ENCODE measurements around the gene KCNC2.

The KCNC2 gene

DNA sequence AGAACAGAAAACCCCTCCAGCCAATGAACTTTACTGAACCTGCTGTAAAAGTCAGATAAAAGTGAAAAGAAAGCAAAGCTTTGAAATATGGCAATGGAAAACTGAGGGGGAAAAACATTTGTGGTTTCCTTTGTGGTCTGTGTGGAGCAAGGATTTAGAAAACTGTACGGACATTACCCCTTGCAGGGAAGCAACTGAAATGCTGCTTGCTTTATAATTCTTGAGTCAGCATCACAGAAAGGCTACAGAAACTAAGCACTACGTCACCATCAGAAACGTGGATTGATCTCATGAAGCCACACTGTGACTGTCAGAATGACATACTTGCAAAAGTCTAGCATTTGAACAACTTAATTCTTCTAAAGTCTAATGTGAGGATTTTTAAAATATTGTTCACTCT is 2.4 kb upstream of the KCNC2 start:
- no peak for DNase-seq (ENCODE audit: extremely low spot score)
- TF ChIP-seq, protein P1, sequence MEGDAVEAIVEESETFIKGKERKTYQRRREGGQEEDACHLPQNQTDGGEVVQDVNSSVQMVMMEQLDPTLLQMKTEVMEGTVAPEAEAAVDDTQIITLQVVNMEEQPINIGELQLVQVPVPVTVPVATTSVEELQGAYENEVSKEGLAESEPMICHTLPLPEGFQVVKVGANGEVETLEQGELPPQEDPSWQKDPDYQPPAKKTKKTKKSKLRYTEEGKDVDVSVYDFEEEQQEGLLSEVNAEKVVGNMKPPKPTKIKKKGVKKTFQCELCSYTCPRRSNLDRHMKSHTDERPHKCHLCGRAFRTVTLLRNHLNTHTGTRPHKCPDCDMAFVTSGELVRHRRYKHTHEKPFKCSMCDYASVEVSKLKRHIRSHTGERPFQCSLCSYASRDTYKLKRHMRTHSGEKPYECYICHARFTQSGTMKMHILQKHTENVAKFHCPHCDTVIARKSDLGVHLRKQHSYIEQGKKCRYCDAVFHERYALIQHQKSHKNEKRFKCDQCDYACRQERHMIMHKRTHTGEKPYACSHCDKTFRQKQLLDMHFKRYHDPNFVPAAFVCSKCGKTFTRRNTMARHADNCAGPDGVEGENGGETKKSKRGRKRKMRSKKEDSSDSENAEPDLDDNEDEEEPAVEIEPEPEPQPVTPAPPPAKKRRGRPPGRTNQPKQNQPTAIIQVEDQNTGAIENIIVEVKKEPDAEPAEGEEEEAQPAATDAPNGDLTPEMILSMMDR (IDR thresholded peaks at IDR 0.05; ENCODE audit: control extremely low read depth, extremely low read depth, low read depth, missing control alignments), result no peak
- ChIA-PET CTCF (no interaction called here), POLR2A (no interaction called here)

DNA sequence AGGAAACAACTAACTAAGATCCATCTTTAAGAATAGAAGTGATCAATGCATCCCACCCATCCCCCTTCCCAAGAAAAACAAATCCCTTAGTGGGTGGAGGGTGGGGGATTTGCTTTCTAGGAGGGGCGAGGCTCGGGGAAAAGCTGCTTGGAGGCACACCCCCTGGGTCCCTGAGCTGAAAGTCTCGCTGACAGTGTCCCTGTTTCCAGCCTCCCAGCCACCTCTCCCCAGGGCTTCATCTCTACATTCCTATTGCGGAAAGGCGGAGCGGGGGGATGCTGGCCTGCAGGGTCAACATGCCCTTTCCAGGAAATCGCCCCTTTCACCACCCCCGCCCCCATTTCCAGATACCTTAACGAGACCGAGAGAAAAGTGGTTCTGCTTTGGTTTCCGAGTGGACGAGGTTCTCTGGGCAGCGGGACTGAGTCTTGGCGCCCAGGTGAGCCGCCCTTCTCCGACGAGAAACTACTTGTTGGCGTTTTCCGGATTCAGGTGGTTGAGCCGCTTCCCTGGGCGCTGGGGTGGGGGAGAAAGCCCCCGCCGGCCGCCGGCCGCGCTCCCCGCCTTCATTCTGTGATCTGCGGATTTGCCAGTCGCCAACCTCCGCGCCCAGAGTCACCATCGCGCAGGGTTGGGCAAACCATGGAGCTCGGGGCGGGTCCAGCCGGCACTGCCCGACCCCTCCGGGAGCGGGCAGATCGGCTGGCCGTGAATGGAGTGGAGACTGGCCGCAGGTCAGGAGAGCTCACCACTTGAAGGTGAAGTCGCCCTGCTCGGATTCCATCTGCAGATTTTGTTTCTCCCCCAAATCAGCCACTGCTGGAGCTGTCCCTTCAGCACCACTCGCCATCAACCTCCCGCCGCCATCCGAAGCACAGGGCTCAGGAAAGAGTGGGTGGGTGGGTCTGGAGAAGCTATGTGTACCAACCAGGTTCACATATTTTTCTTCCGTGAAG is 505 bp downstream of the KCNC2 start:
- TF ChIP-seq, protein P1 (IDR thresholded peaks at IDR 0.05; ENCODE audit: control extremely low read depth, extremely low read depth, low read depth, missing control alignments), result no peak
- ChIA-PET POLR2A (no interaction called here), CTCF (no interaction called here)
- peak; percentile 28 for DNase-seq (ENCODE audit: extremely low spot score)

DNA sequence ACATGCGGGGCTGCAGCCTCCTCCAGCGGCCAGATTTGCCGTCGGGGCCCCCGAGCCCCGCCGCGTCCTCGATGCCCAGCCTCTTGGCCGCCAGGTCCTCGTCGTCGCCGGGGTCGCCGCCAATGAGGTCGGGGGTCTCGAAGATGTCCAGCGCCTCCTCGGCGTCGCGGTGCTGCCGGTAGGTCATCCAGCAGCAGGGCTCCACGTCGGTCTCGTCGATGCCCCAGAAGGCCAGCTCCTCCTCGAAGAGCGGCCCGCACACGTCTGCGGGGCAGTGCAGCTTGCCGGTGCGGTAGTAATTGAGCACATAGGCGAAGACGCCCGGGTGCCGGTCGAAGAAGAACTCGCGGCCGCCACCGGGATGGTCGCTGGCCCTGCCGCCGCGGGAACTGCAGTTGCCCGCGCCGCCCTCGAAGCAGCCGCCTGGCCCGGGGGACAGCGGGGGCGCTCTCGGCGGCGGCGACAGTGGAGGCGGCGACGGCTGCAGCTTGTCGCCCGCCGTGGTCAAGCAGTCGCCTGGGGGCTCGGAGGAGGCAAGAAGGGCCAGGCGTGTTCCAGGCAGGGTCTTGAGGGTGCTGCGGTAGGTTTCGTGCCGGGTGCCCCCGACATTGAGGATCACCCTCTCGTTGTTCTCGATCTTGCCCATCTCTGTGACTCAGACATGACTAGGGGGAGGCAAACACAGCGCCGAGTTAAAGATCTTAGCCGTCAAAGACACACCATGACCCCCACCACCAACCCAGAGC is 2.1 kb downstream of the KCNC2 start:
- POLR2A ChIA-PET, result no interaction called here
- TF ChIP-seq, protein P1 (IDR thresholded peaks at IDR 0.05; ENCODE audit: control extremely low read depth, extremely low read depth, low read depth, missing control alignments), result no peak
- DNase-seq (ENCODE audit: extremely low spot score), result no peak
- CTCF ChIA-PET, result no interaction called here

DNA sequence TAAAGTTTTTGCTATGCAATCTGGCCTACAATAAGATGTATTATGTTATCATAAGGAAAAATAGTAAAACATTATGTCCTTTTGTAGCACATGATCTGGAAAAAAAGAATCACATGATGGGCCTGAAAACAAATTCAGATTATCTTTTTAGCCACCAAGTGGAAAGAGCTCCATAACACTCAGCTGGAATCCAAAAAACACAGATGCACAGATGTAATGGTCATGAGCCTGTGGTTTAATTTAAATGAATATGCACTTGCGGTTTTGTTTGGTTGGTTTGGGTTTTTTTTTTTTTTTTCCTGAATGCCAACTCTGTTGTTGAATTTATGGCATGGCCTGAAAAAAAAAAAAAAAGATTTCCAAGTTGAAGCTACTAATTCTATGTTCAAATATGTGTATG is 4.1 kb downstream of the KCNC2 start:
- ChIA-PET CTCF (interaction anchor here (1.0 kb wide), 1 partner anchor 128 kb away, joined by 3 read pairs; no protein-coding TSS in a partner anchor), POLR2A (no interaction called here)
- DNase-seq (ENCODE audit: extremely low spot score), result no peak
- TF ChIP-seq, protein P1 (IDR thresholded peaks at IDR 0.05; ENCODE audit: control extremely low read depth, extremely low read depth, low read depth, missing control alignments), result no peak

DNA sequence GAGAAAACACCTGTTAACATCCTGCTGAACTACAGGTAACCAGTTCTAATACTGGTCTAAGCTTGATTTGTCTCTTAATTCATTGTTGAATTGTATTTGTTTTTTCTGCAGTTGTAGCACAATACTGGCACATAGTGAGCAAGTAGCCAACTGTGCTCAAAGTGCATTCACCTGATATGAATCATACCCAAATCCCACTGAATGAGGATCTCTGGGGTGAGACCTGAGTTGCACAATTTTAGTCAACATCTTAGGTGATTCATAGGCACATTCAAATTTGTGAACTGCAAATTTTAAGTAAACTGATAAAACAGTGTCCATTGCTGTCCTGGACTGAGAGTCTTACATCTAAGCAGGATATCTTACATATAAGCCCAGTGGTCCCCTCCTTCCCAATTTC is 12.8 kb downstream of the KCNC2 start:
- DNase-seq (ENCODE audit: extremely low spot score), result no peak
- TF ChIP-seq, protein P1 (IDR thresholded peaks at IDR 0.05; ENCODE audit: control extremely low read depth, extremely low read depth, low read depth, missing control alignments), result no peak
- POLR2A ChIA-PET, result no interaction called here
- CTCF ChIA-PET, result no interaction called here

DNA sequence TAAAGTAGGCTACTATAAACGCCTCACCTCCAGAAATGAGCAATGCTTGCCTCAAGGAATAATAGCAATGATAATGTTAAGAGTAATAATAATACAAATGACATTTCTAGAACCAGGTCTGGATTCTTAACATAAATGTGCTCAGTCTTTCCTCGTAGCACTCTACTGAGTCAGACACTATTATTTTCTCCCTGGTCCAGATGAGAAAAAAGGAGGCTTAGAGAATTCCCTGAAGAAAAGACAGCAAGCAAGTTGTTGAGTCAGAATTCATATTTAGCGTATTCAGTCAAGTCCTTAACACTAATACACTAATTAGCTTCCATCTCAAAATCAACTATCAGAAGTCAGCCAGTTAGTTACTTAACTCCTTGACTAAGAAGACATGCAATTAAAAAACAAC is 13.2 kb downstream of the KCNC2 start:
- no peak for DNase-seq (ENCODE audit: extremely low spot score)
- POLR2A ChIA-PET, result no interaction called here
- CTCF ChIA-PET, result no interaction called here
- TF ChIP-seq, protein P1 (IDR thresholded peaks at IDR 0.05; ENCODE audit: control extremely low read depth, extremely low read depth, low read depth, missing control alignments), result no peak
